HS-5 (cell line): Measurements from ENCODE around the gene OR51G1.
"Not testable (repeated sequence)": the region's sequence is repeated elsewhere in the genome, so short reads cannot be mapped to it uniquely, and the experiment has no call there.

Experiments
- DNase-seq: peaks from one replicate; pipeline ENCODE4 v3.0.0-alpha.2; 2012; ENCODE audit warnings: low read depth

OR51G1 gene, protein sequence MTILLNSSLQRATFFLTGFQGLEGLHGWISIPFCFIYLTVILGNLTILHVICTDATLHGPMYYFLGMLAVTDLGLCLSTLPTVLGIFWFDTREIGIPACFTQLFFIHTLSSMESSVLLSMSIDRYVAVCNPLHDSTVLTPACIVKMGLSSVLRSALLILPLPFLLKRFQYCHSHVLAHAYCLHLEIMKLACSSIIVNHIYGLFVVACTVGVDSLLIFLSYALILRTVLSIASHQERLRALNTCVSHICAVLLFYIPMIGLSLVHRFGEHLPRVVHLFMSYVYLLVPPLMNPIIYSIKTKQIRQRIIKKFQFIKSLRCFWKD

DNA sequence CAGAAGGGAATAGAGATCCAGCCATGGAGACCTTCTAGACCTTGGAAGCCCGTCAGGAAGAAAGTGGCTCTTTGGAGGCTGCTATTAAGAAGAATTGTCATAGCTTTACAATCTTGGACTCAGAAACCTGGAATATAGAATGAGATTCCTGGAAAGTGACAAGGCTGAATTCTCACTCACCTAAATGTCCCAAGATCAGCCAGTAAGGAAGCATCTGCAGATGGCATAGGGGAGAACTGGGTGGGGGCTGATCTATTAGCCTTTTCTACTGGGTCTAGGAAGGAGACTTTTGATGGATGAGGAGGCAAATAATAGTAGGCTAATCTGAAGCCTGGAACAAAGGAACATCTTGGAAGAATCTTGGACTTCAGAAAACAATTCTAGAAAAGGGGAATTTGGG, at the start of gene OR51G1:
Gene OR51G1 (minus strand): TSS at position 101 of the 400 bp plus-strand sequence. CDS start 0 bp downstream, at position 101.
- DNase-seq = no peak

DNA sequence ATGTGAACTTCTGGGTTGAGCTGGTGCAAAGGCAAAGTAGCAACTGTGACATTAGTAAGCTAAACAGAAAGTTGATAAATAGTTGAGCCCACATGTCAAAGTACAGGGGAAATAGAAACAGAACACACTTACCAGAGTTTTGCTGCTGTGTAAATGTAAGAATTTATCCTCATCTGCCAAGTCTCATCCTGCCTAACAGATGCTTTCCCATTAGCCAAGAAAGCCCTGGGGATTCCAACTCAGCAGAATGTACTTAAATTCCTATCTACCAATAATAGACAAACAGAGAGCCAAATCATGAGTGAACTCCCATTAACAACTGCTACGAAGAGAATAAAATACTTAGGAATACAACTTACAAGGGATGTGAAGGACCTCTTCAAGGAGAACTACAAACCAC, 38.7 kb upstream of the OR51G1 start:
- DNase-seq = no peak

DNA sequence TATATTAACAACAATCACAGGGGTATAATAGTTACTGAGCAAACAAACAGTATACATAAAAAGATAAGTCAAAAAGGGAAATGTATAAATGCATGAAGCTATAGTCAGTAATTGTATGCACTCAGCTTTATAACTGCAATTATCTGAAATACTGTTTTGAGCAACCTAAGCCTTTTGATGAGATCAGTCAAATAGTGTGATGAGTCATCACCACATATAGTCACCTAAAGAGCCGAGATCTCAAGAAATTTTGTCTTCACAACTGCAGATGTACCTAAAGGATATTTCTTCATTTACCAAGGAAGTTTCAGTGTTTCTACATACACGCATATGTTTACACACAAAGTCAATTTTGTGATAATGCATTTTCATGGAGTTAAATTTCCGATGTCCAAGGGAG, 36.7 kb upstream of the OR51G1 start:
- DNase-seq = peak; percentile 4

DNA sequence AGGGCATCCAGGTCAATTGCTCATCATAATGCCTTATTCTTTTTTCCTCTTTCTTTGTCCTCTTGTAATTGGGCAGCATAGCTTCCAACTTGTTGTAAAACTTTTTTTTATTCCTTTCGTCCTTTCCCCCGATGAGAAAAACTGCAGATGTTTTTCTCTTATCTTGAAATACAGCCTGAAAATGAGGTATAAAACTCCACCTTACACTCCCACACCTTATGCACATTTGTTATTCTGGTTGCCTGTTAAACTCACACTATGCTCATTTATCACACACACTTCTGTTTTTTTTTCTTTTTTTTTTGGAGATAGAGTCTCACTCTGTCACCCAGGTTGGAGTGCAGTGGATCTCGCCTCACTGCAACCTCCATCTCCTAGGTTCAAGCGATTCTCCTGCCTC, 33.3 kb upstream of the OR51G1 start:
- no peak for DNase-seq

DNA sequence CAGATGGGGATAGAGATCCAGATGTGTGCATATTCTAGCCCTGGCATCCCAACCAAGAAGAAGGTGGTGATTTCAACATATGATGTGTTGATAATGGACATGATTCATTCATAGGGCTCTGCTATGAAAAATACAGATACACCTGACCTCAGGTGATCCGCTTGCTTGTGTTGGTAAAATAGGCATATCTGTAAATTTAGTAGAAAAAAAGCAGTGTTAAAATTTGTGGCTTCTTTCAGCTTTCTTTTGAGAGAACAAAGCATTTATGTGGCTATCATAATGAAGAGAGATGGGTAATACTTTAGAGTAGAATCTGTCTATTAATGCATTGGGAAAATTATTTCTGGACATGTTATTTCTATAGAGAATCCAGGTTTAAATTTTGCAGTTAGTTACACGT, 31.5 kb upstream of the OR51G1 start, which contains the start of gene OR51A2:
Gene OR51A2 (minus strand): TSS at position 101 of the 400 bp plus-strand sequence. CDS start 0 bp downstream, at position 101.
- not testable (repeated sequence) for DNase-seq

DNA sequence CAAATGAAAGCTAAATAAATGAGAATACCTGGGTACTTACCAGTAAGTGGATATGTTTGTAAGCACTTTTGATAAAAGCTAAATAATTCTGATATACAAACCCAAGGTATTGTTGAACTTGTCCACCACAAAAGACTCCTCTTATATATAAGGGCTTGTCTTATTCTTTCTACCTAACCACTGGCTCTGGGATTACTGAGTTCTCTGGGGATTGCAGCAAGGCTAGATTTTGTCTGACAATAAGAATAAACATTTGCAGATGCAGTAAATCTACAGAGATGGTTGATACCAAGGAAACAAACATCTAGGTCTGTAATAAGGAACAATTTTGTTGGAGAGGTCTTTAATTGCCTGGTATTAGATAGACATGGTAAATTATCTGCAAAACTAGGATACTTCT, 23.4 kb upstream of the OR51G1 start, which contains the start of gene OR51A4:
Gene OR51A4 (minus strand): TSS at position 101 of the 400 bp plus-strand sequence. CDS start 505 bp downstream, outside the sequence.
- DNase-seq = no peak

DNA sequence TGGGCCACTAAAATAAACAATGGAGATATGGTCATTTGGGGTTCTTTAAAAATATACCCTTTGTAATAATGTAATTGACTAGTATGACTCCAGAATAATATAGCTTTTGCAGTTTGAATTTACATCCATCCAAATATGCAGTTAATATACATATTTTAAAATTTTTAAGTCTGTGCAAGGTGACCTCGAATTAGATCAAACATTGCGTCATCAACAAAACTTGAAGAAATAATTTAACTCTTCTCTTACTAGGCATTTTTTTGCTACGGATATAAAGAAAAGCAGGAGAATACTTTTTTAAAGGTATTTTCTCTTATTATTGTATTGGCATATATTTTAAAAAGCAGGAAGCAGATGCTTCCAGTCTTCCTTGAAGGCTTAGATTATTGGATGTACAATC, 12.6 kb upstream of the OR51G1 start:
- DNase-seq = no peak

DNA sequence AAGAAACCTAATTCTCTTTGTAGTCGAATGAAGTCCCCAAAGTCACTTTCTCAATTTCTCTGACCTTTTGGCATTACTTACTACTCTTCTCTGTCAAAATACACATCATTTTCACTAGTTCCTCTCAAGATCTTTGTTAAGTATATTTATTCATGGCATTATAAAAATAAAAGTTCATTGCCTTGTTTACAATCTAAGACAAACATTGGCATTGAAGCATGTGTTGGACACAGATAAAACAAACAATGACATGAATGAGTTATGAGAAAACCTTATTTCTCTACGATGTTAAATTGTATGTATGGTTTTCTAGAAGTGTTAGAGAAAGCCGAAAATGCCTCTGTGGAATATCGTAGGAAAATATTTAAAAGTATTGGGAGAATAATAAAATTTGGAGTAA, 8.6 kb upstream of the OR51G1 start:
- no peak for DNase-seq

DNA sequence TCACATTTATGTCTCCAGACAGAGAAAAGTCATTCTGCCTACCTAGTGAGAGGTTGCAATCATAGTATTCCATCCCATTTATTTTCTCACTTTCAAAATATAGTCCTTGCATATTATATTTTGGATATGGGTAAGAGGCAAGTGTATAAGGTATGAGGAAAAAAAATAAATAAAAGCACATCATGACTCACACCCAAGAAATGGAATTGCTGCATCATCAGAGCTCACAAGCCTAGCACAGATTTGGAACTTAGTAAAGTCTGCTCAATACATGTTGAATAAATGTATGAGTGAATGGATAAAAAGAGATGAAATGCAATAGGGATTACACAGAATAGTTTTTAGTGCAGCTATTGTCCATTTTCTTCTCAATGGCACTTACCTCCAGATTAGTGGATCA, 2.5 kb upstream of the OR51G1 start:
- DNase-seq = peak; percentile 4

DNA sequence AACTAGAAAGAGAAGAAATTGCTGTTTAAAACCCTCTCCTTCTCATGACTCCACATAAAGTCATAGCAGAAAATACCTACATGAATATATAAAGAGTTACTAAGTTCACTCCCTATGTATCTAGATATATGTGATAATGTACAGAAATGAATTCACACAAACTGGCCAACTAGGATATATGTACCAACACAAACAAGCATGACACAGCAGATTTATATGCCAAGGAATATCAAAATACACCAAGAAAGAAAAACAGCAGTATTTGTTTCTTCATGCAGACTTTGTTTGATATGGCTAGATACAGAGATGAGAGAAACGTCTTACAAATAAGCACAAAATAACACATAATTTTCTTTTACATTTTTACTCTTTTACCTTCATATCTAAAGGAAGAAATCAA, 1.8 kb downstream of the OR51G1 start:
- no peak for DNase-seq

DNA sequence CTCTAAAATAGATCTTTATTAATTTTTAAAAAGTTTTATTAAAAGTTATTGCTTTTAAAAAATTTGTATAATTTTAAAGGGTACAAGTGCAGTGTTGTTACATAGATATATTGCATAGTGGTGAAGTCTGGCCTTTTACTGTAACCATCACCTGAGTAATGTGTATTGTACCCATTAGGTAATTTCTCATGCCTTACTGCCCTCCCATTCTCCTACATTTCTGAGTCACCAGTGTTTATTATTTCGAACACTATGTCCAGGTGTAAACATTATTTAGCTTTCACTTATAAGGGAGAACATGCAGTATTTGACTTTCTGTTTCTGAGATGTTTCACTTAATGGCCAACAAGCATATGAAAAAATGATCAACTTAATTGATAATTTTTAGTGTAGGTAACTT, 2.3 kb downstream of the OR51G1 start:
- no peak for DNase-seq

DNA sequence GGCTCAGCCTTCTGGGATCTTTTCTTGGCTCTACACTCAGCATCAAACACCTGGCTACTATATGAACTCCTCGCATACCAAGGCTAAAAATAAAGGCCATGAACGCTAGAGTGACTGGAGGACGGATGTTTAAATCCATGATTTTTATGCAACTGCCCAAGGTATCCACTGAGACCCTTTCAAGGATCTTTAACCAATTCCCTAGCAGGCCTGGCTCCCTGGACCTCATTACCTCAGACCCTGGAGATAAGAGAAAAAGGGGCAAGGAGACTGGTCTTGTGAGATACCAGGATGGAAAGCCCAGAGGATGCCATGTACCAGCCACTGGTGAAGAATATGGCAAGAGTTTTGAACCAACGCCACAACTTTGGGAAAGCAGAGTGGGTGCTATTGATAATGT, 4.9 kb downstream of the OR51G1 start, which contains the start of gene OR51G2:
Gene OR51G2 (minus strand): TSS at position 101 of the 400 bp plus-strand sequence. CDS start 3,687 bp downstream, outside the sequence.
- no peak for DNase-seq

DNA sequence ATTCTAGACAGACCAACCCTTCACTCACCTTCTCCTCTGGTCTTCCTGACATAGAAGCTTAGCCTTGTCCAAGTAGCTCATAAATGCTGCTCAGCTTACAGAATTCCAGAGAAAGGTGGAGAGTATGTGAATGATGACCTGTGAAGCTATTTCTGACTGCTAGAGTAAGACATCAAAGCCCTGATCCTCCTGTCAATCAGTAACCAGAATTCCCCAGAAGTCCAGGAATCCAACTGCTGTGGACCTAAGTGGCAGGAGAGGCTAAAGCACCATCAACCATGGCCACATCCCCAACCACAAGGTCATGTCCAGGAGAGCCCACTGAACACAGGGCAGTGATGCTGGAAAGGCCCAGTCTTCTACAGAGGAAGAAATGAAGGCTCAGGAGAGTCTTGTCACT, 7.6 kb downstream of the OR51G1 start:
- DNase-seq = no peak

DNA sequence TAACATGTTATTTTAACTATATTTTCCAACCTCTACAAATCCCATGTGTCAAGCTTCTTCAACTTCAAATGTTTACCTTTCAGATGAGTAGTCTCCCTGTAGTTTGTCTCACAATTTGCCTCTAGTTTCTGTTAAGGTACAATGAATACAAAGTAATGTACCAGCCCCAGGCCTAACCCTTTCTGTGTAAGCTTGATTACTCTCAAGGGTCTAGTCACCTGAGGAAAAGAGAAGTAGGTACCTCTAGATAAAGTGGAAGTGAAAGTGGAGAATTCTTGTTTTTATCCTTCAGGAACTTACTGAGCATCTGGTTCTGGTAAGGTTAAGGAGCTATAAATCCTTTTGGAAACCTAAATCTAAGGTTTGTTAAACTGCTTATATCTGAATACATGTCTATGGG, 20.7 kb downstream of the OR51G1 start, which contains the start of gene OR51A7:
Gene OR51A7 (plus strand): TSS at position 300 of the 400 bp plus-strand sequence. CDS start 3,587 bp downstream, outside the sequence.
- no peak for DNase-seq

DNA sequence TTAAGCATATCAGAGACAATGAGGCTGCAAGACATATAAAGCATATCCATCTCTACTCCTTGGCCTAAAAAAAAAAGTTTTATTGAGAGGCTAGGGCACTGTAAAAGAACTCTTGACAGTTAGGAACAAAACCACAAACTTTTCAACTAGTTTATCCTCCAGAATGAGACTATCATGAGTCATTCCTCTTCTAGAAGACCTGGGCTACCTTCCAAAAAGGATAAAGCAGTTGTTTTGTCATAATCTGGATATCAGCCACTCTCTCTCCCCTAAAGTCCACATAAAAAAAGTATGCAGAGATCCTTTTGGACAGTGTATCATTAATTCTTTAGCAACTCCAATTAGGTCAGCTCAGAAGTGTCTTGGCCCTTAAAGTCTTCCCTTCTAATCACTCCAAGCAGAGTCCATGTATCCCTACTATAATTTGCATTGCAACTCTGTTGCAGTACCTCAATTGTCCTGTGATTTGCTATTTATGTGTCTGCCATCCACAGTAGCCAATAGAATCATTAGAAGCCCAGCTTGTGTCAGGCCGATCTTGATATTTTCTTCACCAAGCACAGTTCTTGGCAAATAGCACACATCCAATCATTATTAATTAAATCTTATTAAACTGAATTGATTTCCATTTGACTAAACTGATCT, 32.0 kb downstream of the OR51G1 start:
- peak; percentile 86 for DNase-seq

DNA sequence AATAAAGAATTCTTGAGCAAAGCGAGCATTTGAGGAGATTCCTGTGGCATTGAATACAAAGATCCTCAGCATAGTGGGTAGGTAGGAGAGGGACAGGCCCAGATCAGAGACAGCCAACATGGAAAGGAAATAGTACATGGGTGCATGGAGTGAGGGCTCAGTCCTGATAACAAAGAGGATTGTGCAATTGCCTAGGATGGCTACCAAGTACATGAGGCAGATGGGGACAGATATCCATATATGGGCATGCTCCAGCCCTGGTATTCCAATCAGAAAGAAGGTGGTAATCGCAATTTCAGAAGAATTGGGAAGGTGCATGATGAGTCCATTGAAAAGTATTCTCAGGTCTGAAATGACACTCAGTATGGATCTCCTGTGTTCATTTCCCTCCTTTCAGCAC, 33.9 kb downstream of the OR51G1 start:
- DNase-seq = no peak

DNA sequence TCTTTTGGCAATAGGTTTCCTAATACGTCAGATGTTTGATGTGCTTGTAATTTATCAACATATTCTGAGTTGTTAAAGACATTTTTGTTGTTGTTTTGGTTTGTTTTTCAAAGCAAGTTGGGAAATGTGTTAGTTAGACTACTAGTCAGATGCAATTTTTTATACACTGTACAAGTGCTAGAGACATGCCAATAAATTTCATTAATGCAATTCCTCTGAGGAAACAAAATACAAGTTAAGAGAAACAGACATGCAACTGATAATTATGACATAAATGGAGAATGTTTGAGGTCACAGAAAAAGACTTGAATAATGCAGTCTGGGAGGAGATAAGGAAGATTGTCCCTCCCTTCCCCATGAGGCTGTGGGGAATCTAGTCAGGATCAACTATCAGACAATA, 36.5 kb downstream of the OR51G1 start:
- no peak for DNase-seq

DNA sequence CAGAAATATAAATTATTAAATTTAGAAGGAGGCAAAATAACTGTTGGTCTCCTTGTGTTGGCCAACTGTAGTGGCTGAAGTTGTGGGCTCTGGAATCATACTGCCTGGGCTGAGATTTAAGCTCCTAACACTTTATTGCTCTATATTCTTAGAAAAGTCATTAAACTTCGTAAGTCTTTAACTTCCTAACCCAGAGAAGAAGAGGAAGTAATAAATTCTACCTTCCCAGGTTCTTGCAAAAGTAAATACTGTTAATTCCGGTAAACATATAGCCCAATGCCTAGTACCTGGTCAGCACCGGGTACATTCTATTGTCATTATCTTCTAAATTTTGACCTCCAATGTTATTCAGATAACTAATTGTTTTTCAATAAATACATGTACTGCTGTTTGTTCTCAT, 38.0 kb downstream of the OR51G1 start:
- no peak for DNase-seq

DNA sequence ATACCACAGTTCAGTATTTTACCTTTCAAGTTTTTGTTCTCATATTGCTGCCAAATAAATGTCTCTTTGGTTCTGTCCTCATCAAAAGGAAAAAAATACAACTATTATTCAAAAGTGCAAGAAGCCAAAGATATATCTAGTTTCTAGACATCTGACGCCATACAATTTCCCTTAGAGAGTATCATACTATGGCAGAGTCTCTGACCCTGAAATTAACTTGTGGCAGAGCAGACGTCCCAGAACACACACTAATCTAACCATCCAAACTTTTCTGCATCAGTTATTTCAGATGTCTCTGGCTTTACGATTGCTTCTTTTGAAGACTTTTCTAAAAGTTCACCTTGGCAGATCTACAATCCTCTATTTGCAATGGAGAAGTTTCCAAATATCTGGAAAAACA, 39.8 kb downstream of the OR51G1 start:
- no peak for DNase-seq

DNA sequence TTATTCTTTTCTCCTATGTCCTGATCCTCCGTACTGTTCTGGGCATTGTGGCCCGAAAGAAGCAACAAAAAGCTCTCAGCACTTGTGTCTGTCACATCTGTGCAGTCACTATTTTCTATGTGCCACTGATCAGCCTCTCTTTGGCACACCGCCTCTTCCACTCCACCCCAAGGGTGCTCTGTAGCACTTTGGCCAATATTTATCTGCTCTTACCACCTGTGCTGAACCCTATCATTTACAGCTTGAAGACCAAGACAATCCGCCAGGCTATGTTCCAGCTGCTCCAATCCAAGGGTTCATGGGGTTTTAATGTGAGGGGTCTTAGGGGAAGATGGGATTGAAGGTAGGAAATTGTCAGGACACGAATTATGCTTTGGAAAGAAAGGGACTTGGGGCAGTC, 41.6 kb downstream of the OR51G1 start:
- no peak for DNase-seq

DNA sequence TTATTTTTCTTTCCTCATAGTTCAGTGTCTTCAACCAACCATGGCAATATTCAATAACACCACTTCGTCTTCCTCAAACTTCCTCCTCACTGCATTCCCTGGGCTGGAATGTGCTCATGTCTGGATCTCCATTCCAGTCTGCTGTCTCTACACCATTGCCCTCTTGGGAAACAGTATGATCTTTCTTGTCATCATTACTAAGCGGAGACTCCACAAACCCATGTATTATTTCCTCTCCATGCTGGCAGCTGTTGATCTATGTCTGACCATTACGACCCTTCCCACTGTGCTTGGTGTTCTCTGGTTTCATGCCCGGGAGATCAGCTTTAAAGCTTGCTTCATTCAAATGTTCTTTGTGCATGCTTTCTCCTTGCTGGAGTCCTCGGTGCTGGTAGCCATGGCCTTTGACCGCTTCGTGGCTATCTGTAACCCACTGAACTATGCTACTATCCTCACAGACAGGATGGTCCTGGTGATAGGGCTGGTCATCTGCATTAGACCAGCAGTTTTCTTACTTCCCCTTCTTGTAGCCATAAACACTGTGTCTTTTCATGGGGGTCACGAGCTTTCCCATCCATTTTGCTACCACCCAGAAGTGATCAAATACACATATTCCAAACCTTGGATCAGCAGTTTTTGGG, 42.2 kb downstream of the OR51G1 start, which contains the start of gene OR51T1:
Gene OR51T1 (plus strand): TSS at position 41 of the 641 bp plus-strand sequence. CDS start 0 bp downstream, at position 41.
- DNase-seq = no peak

DNA sequence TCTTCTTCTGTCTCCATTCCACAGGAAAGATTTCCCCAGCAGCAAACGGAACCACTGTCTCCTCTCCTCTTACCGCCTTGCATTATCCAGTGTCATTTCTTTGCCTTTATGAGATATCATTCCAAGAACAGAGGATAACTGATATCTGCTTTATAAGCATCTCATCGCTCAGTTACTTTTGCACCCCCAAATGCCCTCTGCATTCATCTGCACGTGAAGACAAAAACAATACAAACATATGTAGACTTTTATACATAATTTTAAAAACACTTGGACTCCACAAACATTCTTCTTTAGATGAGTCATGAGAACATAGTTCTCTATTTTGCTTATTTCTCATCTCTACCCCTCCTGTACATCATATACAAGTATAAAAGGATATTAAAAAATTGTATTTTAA, 43.0 kb downstream of the OR51G1 start:
- DNase-seq = no peak
